Right lobe of liver (tissue), 6 donors: ENCODE measurements around the gene TJP3. TPM values are rescaled to one million over a fixed set of nuclear protein-coding genes. Genes with fewer than 3 reads are reported as not detected.

Experiments
- ATAC-seq, 4 donors: fragments of 200-7000 bp; cut with Tn5 transposase; one replicate each; pipeline ENCODE4 v1.9.1; 2020; ENCODE audit warnings: mild to moderate bottlenecking in 4 of 4, moderate library complexity in 4 of 4
- DNase-seq, 3 donors: peaks; one replicate each; pipeline ENCODE4 v3.0.0-alpha.2; 2020
- H3K27ac ChIP-seq, 3 donors: fragments of 200-600 bp; one replicate each; pipeline ENCODE4 v1.8.0; 2022
- H3K27me3 ChIP-seq, 2 donors: fragments of 200-600 bp; one replicate each; pipeline ENCODE4 v1.8.0; 2022
- H3K36me3 ChIP-seq, 4 donors: fragments of 200-600 bp; sonication (generic) in 1 of 4; one replicate each; pipeline versions ENCODE4 v1.5.1 to v1.8.0; 2017 to 2022; ENCODE audit warnings: control low read depth in 1 of 4
- H3K4me1 ChIP-seq, 4 donors: fragments of 200-600 bp; sonication (generic) in 1 of 4; one replicate each; pipeline versions ENCODE4 v1.5.1 to v1.8.0; 2017 to 2022; ENCODE audit warnings: control low read depth in 1 of 4
- H3K4me3 ChIP-seq, 3 donors: fragments of 200-600 bp; one replicate each; pipeline ENCODE4 v1.8.0; 2022
- H3K9me3 ChIP-seq, 4 donors: fragments of 200-600 bp; sonication (generic) in 1 of 4; one replicate each; pipeline versions ENCODE4 v1.5.1 to v1.8.0; 2017 to 2022; ENCODE audit warnings: control low read depth in 1 of 4
- POLR2A ChIP-seq: fragments of 450-650 bp; IDR thresholded peaks from one replicate; pipeline ENCODE4 v1.6.1; 2017; ENCODE audit warnings: antibody characterized with exemption, mild to moderate bottlenecking
- WGBS: methylation state at CpG from one replicate; pipeline ENCODE4 v1.1.6; 2018; ENCODE audit warnings: low coverage, low lambda C conversion rate; ENCODE audit not compliant: insufficient coverage; ENCODE audit errors: missing lambda C conversion rate; 5-methylcytosine and 5-hydroxymethylcytosine counted together
- intact Hi-C, 2 donors: fragments of 100-400 bp; cut with DNase I; formaldehyde crosslinking; loops; one replicate each; pipeline versions ENCODE4 v1.11.2 to v1.14.1; 2022
- total RNA-seq, 6 experiments: library from RNA; depleted of rRNA in 2 of 6; stranded (reverse); fragments of >200 nt in 2 of 6; fragmentation: NEBNext Ultra II Directional in 3 of 6; extraction: Animal tissue kit (Norgen Biotek cat#: 25700) in 3 of 6; gene quantifications; one replicate each; pipeline versions ENCODE4 v1.1.0 to v1.2.4, GENCODE V29; 2016 to 2023
- TF ChIP-seq, protein P1 (sequence below), 4 donors: fragments of 200-600 bp in 3 of 4; fragments of 450-650 bp in 1 of 4; IDR thresholded peaks; one replicate each; pipeline versions ENCODE4 v1.5.1 to v1.8.0; 2016 to 2022; ENCODE audit warnings: antibody characterized with exemption in 4 of 4, mild to moderate bottlenecking in 2 of 4
- donor health status: DM: no; HTN: yes; CAD: no.
- donor health status: DM: no; HTN: no; CAD: no.
- donor health status: DM: no; HTN: no; CAD: no.
- donor health status: DM: no; HTN: yes; CAD: no.
- donor health status: DM: no; HTN: yes; CAD: no.

Gene TJP3
- total RNA-seq, 6 experiments from 2014 or later: 7.9 to 27.0 (median 16.5) TPM

DNA sequence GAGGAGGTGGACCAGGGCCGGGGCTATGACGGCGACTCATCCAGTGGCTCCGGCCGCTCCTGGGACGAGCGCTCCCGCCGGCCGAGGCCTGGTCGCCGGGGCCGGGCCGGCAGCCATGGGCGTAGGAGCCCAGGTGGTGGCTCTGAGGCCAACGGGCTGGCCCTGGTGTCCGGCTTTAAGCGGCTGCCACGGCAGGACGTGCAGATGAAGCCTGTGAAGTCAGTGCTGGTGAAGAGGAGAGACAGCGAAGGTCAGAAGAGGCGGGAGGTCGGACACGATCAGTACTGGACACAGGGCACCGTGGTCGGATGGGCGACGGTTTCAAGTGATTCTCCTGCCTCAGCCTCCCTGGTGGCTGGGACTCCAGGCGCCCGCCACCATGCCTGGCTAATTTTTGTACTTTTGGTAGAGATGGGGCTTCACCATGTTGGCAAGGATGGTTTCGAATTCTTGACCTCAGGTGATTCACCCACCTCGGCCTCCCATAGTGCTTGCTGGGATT, 22.3 kb downstream of the TJP3 start:
- ATAC-seq: no peak
- intact Hi-C loops: no loop called here
- no peaks in the 10 kb centered on the region for H3K27me3 ChIP-seq
- H3K27ac ChIP-seq: no peak overlapping the region
- no peak overlapping the region for H3K4me3 ChIP-seq
- H3K4me1 ChIP-seq: no peaks in the 10 kb centered on the region
- peaks cover 0 to 2% (median 0%) of the 10 kb centered on the region in 4 donors for H3K36me3 ChIP-seq
- WGBS: 92% methylated on average over 10 of the region's 32 CpGs
- no peaks in the 10 kb centered on the region for H3K9me3 ChIP-seq
- no peak for TF ChIP-seq POLR2A
- TF ChIP-seq, protein P1, sequence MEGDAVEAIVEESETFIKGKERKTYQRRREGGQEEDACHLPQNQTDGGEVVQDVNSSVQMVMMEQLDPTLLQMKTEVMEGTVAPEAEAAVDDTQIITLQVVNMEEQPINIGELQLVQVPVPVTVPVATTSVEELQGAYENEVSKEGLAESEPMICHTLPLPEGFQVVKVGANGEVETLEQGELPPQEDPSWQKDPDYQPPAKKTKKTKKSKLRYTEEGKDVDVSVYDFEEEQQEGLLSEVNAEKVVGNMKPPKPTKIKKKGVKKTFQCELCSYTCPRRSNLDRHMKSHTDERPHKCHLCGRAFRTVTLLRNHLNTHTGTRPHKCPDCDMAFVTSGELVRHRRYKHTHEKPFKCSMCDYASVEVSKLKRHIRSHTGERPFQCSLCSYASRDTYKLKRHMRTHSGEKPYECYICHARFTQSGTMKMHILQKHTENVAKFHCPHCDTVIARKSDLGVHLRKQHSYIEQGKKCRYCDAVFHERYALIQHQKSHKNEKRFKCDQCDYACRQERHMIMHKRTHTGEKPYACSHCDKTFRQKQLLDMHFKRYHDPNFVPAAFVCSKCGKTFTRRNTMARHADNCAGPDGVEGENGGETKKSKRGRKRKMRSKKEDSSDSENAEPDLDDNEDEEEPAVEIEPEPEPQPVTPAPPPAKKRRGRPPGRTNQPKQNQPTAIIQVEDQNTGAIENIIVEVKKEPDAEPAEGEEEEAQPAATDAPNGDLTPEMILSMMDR (IDR thresholded peaks at IDR 0.05): no peak
- DNase-seq: no peak

DNA sequence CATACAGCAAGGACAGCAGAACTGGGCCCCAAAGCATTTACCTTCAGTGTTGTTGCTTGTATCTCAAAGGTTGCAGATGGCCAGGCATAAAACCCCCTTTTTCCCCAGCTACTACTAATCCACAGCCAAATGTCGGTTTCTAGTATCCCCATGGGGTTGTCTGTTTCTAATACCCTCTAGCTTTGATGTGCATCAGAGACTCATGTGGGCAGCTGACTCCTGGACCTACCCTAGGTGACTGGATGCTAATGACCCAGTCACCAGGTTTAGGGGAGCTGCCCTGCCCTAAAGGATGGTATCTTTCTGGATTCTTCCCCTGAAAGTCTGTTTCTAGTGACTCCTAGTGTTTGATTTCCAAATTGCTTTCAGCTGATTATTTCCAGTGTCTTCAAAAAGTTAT, 23.9 kb downstream of the TJP3 start:
- DNase-seq (no peak), ATAC-seq (no peak)
- Histone ChIP-seq H3K9me3 (no peaks in the 10 kb centered on the region), H3K27me3 (no peaks in the 10 kb centered on the region), H3K27ac (no peak overlapping the region), H3K36me3 (peaks cover 0 to 4% (median 0%) of the 10 kb centered on the region in 4 donors), H3K4me1 (no peaks in the 10 kb centered on the region), H3K4me3 (no peak overlapping the region)
- WGBS: 100% methylated on average over 1 of the region's 1 CpG
- intact Hi-C loops: no loop called here
- TF ChIP-seq POLR2A: no peak
- TF ChIP-seq, protein P1 (IDR thresholded peaks at IDR 0.05): no peak

DNA sequence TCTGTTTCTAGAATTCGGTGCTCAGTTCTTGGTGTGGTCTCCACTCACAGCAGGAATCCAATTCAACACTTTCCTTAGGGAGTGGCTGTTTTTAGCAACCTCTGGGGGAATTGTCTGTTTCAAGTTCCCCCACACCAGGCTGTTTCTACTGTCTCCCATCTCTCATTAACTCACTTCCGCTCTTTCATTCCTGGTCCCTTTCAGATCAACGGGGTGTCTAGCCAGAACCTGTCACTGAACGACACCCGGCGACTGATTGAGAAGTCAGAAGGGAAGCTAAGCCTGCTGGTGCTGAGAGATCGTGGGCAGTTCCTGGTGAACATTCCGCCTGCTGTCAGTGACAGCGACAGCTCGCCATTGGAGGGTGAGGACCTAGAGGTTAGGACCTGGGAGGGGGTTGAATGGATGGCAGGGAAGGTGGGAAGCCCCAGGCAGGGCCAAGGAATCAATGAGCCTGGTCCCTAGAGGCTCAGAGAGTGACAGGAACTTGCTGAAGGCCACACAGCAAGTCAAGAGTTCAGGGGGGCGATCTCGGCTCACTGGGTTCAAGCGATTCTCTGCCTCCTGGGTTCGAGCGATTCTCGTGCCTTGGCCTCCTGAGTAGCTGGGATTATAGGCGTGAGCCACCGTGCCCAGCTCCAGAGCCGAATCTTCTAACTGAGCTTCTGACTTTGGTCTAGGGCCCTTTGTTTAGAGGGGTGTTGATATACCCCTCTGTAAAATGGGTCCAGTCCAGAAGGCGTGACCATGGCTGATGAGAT, 25.5 kb downstream of the TJP3 start:
- 79% methylated on average over 9 of the region's 20 CpGs for WGBS
- no peak for ATAC-seq

DNA sequence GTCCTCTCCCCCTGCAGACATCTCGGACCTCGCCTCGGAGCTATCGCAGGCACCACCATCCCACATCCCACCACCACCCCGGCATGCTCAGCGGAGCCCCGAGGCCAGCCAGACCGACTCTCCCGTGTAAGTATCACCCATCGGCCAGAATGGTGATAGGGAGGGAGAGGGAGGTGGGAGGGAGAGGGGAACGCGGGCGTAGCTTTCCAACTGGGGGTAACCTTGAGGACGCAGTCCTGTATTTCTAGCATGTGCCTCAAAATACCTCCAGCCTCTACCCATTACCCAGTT, 26.1 kb downstream of the TJP3 start:
- Histone ChIP-seq H3K4me1 (no peaks in the 10 kb centered on the region), H3K4me3 (no peak overlapping the region), H3K27me3 (no peaks in the 10 kb centered on the region), H3K27ac (no peak overlapping the region), H3K9me3 (no peaks in the 10 kb centered on the region), H3K36me3 (peaks cover 0 to 11% (median 0%) of the 10 kb centered on the region in 4 donors)
- ATAC-seq (no peak), DNase-seq (no peak)
- intact Hi-C loops: no loop called here
- TF ChIP-seq, protein P1 (IDR thresholded peaks at IDR 0.05): no peak
- TF ChIP-seq POLR2A: no peak
- WGBS: 96% methylated on average over 8 of the region's 14 CpGs

More for the DNA sequence above, 25.5 kb downstream of the TJP3 start:
- no peak for TF ChIP-seq POLR2A
- TF ChIP-seq, protein P1 (IDR thresholded peaks at IDR 0.05): no peak
- Histone ChIP-seq H3K4me3 (no peak overlapping the region), H3K36me3 (peaks cover 0 to 9% (median 0%) of the 10 kb centered on the region in 4 donors), H3K27me3 (no peaks in the 10 kb centered on the region), H3K4me1 (no peaks in the 10 kb centered on the region), H3K9me3 (no peaks in the 10 kb centered on the region), H3K27ac (no peak overlapping the region)
- no peak for DNase-seq
- intact Hi-C loops: no loop called here
